Glutamatergic neuron (in vitro differentiated cells): ENCODE results near the gene ACAA1. TPM values are rescaled to one million over a fixed set of nuclear protein-coding genes. Genes with fewer than 3 reads are reported as not detected.

Experiments used
- DNase-seq: peaks from one replicate; pipeline ENCODE4 v3.0.0; 2022
- H3K27ac Mint-ChIP-seq: one replicate; pipeline ENCODE4 v1.8.0; 2020; ENCODE audit warnings: mild to moderate bottlenecking, mixed read lengths, inconsistent platforms; ENCODE audit not compliant: unreplicated experiment
- H3K27me3 Mint-ChIP-seq: one replicate; pipeline ENCODE4 v1.8.0; 2020; ENCODE audit warnings: mild to moderate bottlenecking, moderate library complexity, mixed read lengths, inconsistent platforms; ENCODE audit not compliant: unreplicated experiment
- H3K36me3 Mint-ChIP-seq: one replicate; pipeline ENCODE4 v1.8.0; 2020; ENCODE audit warnings: mild to moderate bottlenecking, mixed read lengths, inconsistent platforms; ENCODE audit not compliant: unreplicated experiment
- H3K4me1 Mint-ChIP-seq: one replicate; pipeline ENCODE4 v1.8.0; 2020; ENCODE audit warnings: mild to moderate bottlenecking, low read depth, mixed read lengths, inconsistent platforms; ENCODE audit not compliant: unreplicated experiment
- H3K4me3 Mint-ChIP-seq: one replicate; pipeline ENCODE4 v1.8.0; 2020; ENCODE audit warnings: mild to moderate bottlenecking, mixed read lengths, inconsistent platforms; ENCODE audit not compliant: unreplicated experiment
- H3K9me3 Mint-ChIP-seq: one replicate; pipeline ENCODE4 v1.8.0; 2020; ENCODE audit warnings: mild to moderate bottlenecking, moderate library complexity, mixed read lengths, inconsistent platforms; ENCODE audit not compliant: unreplicated experiment
- total RNA-seq: library from RNA; stranded (reverse); fragmentation: NEBNext Ultra II Directional; extraction: Animal tissue kit (Norgen Biotek cat#: 25700); gene quantifications from one replicate; pipeline ENCODE4 v1.2.1, GENCODE V29; 2021; ENCODE audit not compliant: unreplicated experiment
- TF ChIP-seq, protein P1 (sequence below): fragments of 200-600 bp; sonication (generic); IDR thresholded peaks from one replicate; pipeline ENCODE4 v1.5.0; 2021; ENCODE audit not compliant: partially characterized antibody, unreplicated experiment

Gene ACAA1
- total RNA-seq, 1 donor from 2014 or later = 89.8 TPM

DNA sequence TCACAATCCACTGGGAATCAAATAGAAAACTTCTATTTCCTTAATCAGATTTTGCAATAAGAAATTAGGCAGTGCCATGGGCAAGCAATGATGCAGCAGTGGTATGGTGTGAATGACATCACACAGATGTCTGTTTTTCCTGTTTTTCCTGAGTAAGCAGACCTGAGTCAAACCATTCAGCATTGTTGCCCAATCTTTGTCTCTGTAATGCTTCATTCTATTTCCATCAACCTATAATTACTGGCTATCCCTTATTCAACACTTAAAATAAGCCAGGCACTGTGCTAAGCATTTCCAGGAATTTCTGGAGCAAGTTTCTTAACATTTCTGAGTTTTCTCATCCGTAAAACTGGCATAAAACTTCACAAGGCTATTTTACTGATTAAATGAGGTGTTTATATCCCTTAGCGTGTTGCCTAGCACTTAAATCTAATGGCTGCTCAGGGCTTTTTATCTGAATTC is 17.1 kb upstream of the ACAA1 start:
- H3K27me3 Mint-ChIP-seq = peaks cover 4% of the 10 kb centered on the region
- no peak overlapping the region for H3K27ac Mint-ChIP-seq
- DNase-seq = no peak
- no peaks in the 10 kb centered on the region for H3K36me3 Mint-ChIP-seq
- TF ChIP-seq, protein P1, sequence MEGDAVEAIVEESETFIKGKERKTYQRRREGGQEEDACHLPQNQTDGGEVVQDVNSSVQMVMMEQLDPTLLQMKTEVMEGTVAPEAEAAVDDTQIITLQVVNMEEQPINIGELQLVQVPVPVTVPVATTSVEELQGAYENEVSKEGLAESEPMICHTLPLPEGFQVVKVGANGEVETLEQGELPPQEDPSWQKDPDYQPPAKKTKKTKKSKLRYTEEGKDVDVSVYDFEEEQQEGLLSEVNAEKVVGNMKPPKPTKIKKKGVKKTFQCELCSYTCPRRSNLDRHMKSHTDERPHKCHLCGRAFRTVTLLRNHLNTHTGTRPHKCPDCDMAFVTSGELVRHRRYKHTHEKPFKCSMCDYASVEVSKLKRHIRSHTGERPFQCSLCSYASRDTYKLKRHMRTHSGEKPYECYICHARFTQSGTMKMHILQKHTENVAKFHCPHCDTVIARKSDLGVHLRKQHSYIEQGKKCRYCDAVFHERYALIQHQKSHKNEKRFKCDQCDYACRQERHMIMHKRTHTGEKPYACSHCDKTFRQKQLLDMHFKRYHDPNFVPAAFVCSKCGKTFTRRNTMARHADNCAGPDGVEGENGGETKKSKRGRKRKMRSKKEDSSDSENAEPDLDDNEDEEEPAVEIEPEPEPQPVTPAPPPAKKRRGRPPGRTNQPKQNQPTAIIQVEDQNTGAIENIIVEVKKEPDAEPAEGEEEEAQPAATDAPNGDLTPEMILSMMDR = no peak
- no peaks in the 10 kb centered on the region for H3K4me1 Mint-ChIP-seq
- H3K4me3 Mint-ChIP-seq = no peak overlapping the region
- H3K9me3 Mint-ChIP-seq = peaks cover 4% of the 10 kb centered on the region

DNA sequence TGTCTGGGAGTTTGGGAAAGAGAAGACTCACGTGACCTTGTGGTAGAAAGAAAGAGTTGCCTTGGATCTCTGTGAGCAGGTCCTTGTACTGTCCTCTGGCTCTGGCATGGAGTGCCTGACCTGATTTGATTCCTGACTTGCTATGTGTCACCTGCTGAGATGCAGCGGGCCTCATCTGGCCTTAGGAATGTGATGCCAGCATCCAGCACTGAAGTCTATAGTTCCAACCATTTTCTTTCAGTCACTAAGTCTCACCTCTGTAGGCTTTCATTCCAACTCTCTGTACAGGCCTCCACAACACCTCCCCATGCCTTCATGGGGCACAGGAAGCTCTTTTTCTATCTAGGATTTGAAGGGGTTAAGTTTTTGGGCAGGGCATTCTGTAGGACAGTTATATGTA is 16.3 kb upstream of the ACAA1 start:
- DNase-seq = no peak
- H3K36me3 Mint-ChIP-seq = no peaks in the 10 kb centered on the region
- no peak overlapping the region for H3K4me3 Mint-ChIP-seq
- H3K4me1 Mint-ChIP-seq = no peaks in the 10 kb centered on the region
- peaks cover 4% of the 10 kb centered on the region for H3K27me3 Mint-ChIP-seq
- no peak overlapping the region for H3K27ac Mint-ChIP-seq
- H3K9me3 Mint-ChIP-seq = peaks cover 4% of the 10 kb centered on the region
- TF ChIP-seq, protein P1 = no peak

DNA sequence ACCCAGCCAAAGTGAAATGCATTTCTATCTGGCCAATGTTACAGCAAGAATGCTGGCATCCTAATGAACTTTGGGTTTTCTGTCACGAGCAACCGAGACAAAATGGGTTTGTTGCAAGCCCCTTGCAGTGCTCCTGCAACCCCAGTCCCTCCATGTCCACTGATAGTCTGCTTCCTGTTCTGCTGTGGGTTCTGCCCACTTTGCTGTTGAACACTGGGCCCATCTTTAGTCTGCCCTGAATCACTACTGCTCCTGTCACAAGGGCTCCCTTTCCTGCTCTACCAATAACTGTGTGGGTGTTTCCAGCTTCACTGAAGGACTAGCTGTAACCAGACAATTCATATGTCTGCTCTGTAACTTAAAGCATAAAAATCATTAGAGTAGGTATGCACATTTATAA is 15.7 kb upstream of the ACAA1 start:
- Mint-ChIP-seq H3K9me3 (peaks cover 4% of the 10 kb centered on the region), H3K27me3 (peaks cover 4% of the 10 kb centered on the region), H3K36me3 (no peaks in the 10 kb centered on the region), H3K27ac (no peak overlapping the region), H3K4me1 (no peaks in the 10 kb centered on the region), H3K4me3 (no peak overlapping the region)
- no peak for DNase-seq
- TF ChIP-seq, protein P1 = no peak

DNA sequence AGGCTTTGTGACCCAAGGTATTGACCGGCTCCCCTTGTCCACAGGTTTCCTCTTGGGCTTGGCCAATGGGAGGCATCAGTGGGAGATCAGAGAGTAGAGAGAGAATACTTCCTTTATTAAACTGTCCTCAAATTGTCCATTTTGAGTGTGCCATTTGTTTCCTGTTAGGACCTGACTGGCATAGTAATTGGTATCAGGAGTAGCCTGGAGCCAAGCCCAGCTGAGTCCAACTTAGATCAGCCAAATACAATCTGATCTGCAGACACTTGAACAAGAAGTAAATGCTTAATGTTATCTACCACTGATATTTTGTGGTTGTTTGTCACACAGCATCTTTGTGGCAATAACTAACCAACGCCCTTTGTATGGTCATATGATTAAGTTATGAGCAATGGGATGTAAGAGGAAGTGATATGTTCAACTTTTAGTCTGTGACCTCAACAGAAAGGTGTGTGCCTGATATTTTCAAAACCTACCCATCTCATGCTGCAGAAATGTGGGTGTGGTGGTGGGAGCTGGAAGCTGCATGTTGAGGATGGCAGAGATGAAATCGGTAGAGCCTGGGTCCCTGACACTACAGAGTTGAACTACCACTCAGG is 14.8 kb upstream of the ACAA1 start:
- Mint-ChIP-seq H3K9me3 (peaks cover 4% of the 10 kb centered on the region), H3K27me3 (peaks cover 4% of the 10 kb centered on the region), H3K27ac (no peak overlapping the region), H3K4me1 (no peaks in the 10 kb centered on the region), H3K4me3 (no peak overlapping the region), H3K36me3 (peaks cover 1% of the 10 kb centered on the region)
- TF ChIP-seq, protein P1 = no peak
- DNase-seq = no peak

DNA sequence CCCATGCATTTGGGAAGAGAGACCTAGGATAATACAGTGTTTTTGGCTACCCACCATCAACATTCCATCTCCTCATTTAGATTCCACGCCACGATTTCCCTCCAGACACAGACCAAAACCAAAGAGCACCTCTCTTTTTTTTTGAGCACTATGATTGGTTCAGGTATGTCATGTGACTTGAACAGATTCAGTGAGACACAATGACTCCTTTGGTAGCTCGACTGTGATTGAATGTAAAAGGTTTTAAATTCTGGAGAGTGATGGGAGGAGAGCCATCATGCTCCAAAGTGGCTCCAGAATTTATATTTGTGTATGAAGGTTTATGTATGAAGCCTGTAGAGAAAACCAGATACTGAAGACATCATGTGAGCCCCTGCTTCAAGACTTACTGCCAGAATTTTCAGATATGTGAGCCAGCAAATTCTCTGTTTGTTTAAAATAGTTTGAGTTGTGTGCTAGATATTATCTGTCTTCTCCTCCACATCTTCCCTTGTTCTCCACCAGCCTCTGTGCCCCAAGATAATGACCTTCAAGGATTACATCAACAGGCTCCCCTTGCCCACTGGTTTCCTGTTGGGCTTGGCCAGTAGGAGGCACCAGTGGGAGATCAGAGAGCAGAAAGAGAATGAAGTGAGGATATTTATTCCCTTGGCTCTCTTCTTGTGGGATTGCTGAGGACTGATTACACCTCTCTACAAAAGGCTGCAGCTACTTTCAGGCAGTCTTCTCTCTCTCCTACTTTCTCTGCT is 14.0 kb upstream of the ACAA1 start:
- H3K9me3 Mint-ChIP-seq = peaks cover 4% of the 10 kb centered on the region
- no peak overlapping the region for H3K4me3 Mint-ChIP-seq
- TF ChIP-seq, protein P1 = no peak
- H3K4me1 Mint-ChIP-seq = no peaks in the 10 kb centered on the region
- no peak overlapping the region for H3K27ac Mint-ChIP-seq
- peaks cover 9% of the 10 kb centered on the region for H3K36me3 Mint-ChIP-seq
- DNase-seq = no peak
- H3K27me3 Mint-ChIP-seq = peaks cover 4% of the 10 kb centered on the region
